SK-N-SH treated with all-trans-retinoic acid at 6 μM for 48 hours (cell line): Measurements from ENCODE around the gene FAM53A.

ENCODE experiments used
- CREB5 ChIP-seq: fragments of 250-450 bp; sonication (Bioruptor Pico); IDR thresholded peaks from 2 replicates; pipeline ENCODE4 v1.5.1; 2020; ENCODE audit warnings: low read depth, mild to moderate bottlenecking, moderate library complexity
- CSDC2 ChIP-seq: fragments of 250-450 bp; sonication (Bioruptor Pico); IDR thresholded peaks from 2 replicates; pipeline ENCODE4 v1.5.0; 2020; ENCODE audit warnings: mild to moderate bottlenecking, moderate library complexity
- GLIS3 ChIP-seq: fragments of 250-450 bp; sonication (Bioruptor Pico); IDR thresholded peaks from 2 replicates; pipeline ENCODE4 v1.5.0; 2020; ENCODE audit warnings: mild to moderate bottlenecking, moderate library complexity
- ISL1 ChIP-seq: fragments of 250-450 bp; sonication (Bioruptor Pico); IDR thresholded peaks from 2 replicates; pipeline ENCODE4 v2.1.2; 2022; ENCODE audit warnings: mild to moderate bottlenecking, moderate library complexity
- OSR1 ChIP-seq: fragments of 250-450 bp; sonication (Bioruptor Pico); IDR thresholded peaks from 2 replicates; pipeline ENCODE4 v1.8.0; 2022; ENCODE audit warnings: moderate library complexity, mild to moderate bottlenecking, inconsistent platforms
- PPARA ChIP-seq: fragments of 250-450 bp; sonication (Bioruptor Pico); IDR thresholded peaks from 2 replicates; pipeline ENCODE4 v1.5.0; 2020; ENCODE audit warnings: mild to moderate bottlenecking, borderline replicate concordance
- ZC3H10 ChIP-seq: fragments of 250-450 bp; sonication (Bioruptor Pico); IDR thresholded peaks from 2 replicates; pipeline ENCODE4 v1.5.1; 2021; ENCODE audit warnings: mild to moderate bottlenecking, moderate library complexity
- ZFP3 ChIP-seq: fragments of 250-450 bp; sonication (Bioruptor Pico); IDR thresholded peaks from 2 replicates; pipeline ENCODE4 v1.5.0; 2020; ENCODE audit warnings: mild to moderate bottlenecking, moderate library complexity

DNA sequence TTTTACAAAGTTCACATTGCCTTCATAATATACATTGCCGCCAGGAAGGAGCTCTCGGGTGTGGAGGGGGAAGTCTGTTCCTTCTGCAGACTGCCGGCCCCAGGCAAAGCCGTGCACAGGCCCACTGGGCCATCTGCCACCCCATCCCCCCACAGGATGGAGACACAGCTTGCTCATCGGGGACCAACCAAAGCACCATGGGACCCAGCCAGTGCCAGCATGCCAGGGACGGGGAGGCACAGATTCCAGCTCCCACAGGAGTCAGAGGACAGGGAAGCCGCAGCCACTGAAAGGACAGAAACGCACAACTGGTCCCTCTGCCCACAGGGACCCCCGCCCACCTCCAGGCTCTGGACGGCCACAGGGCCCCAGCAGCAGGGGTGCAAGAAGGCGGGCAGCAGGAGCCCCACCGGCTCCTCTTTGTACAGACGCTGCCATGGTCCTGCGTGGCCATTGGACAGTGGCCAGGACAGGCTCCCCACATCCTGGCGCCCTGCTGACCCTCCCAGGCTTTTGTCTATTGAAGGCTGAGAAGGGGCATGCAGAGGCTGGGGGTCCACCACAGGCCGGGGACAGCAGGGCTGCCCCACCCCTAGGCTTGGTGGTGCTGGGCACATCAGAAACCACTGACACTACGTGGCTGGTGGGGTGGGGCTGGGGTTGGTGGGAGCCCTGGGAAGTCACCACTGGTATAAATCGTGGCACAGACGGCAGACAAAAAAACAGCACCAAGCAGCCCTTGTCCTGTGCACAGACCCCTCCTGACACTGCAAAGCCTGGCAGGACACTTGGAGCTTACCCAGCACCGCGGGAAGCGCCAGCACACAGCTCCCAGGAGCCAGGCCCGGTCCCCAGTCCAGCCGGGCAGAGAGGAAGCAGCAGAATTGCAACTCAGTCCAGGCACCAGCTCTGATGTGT is 89.0 kb downstream of the FAM53A start:
- TF ChIP-seq CREB5 (CRISPR knock-in tag) (no peak), CSDC2 (CRISPR knock-in tag) (no peak), ZFP3 (CRISPR knock-in tag) (no peak), ZC3H10 (CRISPR knock-in tag) (no peak), OSR1 (CRISPR knock-in tag) (no peak), GLIS3 (no peak), PPARA (CRISPR knock-in tag) (no peak), ISL1 (CRISPR knock-in tag) (no peak)
